HPDE6-E6E7 (cell line): ENCODE data around the gene ETS1.

ENCODE experiments used
- DNase-seq: peaks from one replicate; pipeline ENCODE4 v3.0.0; 2011; ENCODE audit warnings: missing footprints; ENCODE audit errors: extremely low spot score

ETS1 gene, protein sequence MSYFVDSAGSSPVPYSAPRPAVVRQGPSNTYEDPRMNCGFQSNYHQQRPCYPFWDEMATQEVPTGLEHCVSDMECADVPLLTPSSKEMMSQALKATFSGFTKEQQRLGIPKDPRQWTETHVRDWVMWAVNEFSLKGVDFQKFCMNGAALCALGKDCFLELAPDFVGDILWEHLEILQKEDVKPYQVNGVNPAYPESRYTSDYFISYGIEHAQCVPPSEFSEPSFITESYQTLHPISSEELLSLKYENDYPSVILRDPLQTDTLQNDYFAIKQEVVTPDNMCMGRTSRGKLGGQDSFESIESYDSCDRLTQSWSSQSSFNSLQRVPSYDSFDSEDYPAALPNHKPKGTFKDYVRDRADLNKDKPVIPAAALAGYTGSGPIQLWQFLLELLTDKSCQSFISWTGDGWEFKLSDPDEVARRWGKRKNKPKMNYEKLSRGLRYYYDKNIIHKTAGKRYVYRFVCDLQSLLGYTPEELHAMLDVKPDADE

DNA sequence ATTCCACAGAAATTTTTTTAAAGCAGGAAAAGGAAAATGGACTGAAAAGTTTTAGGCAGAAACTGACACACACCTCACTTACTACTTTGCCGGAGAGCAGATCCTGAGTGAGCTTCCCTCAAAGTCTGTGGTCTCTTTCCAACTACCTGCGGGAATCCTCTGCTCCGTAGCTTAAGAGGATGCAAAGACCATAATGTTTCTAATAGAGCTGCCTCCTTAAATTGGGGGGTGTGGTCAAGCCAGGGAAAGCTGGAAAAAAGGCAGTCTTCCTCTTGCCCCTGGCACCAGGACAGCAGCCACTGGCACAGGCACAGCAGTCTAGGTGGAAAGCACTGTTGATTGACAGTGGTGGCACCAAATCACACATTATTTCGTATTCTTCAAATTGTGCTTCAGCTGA, at the start of gene ETS1:
ETS1 (minus strand) TSS at position 144 of the 400 bp plus-strand sequence. CDS start 14,428 bp downstream, outside the sequence.
- peak; percentile 20 for DNase-seq

DNA sequence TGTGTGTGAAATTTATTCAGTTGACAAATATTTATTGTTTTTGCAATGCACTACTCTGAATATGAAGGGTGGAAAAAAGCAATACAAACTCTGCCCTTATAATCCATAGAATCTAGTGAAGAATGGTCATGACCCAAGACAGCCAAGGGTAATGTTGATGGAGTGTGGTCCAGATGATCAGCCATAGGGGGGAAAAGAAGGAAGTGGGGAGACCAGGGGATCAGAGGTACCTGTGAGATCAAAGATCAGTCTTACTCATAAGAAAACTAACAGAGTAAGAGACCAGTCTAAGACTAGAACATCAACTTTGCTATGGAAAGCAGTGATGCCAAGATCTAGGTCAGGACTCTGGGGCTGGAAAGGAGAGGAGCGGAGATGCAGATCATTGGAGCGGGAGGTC, 47.0 kb upstream of the ETS1 start:
- no peak for DNase-seq

DNA sequence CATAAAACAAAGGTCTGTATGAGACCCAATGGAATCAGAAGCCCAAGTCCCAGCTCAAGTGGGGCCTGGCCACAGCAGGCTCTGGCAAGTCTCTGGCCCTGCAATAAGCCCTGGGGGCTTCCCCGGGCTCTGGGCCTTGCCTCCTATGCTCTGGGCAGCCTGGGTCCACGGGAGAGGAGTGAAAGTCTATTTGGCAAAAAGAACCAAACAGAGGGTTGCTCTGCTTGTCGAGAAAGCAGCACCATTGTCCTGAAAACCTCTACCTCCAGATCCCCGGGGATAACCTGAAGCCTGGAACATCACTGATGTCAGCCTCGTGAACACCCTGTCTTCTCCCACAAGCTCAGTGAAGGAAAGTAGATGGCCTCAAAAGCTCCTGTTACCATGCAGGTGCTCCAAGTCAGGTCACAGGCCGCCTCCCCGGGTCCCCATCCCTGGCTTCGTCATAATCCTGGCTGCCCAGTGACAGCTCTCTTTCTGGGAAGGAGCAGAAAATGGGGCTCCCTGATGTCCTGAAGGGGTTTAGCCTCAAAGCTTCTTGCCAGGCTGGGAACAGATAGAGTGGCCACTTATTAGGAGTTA, 46.1 kb upstream of the ETS1 start:
- no peak for DNase-seq

DNA sequence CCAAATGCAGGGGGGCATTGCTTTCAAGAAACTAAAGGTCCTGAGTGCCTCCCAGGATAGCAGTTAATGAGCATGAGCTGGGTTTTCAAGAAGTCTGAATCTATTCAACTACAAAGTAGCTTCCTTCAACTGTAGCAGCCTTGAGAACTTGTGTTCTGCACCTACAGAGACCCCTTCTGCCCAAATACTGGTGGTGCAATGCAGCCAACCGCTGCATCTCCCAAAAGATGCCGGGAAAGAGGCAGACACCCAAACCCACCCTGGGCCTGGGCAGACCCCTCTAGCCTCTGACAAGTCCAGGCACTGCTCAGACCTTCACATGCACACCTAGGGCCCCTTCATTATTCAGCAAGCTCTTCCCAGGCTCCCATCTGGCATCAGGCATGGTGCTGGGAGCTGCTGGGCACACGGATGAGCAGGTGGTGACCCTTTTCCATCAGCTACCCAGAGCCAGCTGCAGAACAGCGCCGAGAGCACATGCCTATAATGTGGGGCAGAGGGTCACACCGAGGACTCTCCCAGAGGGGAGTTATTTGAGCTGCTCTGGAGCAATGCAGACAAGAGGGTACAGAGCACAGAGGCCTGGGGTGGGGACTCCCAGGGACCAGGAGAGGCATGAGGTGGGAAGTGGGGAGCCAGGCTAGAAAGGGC, 44.9 kb upstream of the ETS1 start:
- DNase-seq = no peak

DNA sequence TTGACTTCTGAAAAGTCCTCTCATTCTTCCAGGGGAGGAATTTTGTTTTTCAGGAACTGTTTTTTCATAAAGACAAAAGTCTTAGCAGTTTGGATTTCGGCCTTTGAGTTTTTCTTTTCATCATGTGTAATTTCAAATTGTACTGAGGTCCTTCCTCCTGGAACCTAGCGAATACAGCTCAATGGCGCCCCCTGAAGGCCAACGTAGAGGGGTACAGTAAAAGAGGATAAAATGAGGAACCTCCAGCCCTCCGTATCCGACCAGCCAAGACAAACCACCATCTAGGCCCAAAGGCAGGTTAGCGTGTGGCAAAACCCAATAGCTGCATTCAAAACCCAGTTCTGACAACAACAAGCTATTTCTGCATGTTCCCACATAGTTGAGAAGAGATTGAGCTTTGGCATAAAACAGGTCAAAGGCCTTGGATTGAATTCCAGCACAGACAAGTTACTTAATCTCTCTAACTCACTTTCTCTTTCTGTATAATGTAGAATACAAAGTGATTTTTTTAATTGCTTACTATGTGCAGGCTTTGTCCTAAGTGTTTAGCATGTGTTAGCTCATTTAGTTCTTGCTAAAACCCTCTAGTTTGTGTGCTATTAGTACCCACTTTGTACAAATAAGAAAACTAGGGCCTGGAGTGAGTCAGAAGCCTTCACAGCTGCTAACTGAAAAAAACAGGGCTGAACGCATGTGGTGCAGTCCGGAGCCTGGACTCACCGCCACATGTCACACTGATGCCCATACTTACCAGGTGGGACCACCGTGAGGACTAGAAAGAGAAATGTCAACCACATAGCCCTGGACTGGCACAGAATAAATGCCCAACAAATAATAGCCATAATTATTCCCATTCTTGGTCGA, 43.2 kb upstream of the ETS1 start:
- DNase-seq = peak; percentile 67

DNA sequence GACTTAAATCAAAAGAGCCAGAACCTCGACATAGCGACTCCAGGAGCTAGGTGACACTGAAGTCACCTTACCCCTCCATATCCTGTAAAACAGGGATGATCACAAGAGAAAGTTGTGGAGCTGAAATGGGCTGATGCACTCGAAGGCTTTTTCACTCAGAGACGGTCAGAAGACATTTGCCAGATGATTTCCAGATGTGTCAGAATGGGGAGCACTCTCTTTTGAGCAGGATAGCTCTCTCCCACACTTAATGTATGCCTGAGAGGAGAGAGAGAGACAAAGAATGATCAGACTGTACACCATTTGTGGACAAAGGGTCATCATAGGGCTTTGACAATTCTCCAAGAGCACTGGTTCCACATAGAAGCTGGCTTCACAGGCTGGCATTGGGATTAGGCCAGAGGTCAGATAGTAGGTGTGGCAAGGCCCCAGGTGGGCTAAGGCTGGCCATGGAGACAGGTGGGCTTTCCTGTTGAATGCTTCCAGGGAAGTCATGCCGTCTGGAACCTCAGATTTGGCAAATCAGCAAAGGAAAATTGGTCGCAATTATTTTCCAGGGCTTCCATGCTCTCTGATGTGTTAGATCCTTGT, 42.3 kb upstream of the ETS1 start:
- DNase-seq = no peak

DNA sequence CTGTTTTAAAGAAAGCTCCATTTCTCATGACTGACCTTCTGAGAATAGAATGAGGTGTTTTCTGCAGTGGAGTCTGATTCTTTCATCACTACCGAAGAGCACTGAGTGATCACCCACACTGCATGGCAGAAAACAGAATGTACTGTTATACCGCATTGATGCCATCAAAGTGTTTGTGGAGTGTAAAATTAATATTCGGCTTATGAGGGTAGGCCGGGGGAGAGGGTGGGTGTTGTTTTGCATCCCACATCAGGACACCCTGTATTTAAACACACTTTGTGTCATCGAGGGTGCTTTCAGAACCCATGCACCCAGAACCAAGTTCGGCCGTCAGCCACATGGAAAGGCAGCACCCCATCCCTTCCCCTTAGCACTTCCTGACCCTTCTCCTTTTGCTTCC, 41.3 kb upstream of the ETS1 start:
- DNase-seq = no peak

DNA sequence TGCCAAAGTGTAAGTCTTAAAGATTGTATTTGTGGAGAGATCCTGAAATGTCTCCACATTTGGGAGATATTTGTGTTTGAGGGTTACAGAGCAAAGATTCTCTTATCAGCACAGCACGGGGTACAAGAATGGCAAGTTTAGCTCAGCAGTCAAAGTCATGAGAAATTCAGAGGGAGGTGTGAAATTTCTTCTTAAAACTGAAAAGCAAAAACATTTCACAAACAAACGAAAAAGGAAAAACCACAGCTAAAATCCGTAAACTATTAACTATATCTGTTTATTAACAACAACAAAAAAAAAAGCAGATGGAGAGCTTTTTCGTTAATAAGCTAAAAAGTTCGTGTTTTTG, 40.9 kb upstream of the ETS1 start:
- no peak for DNase-seq

DNA sequence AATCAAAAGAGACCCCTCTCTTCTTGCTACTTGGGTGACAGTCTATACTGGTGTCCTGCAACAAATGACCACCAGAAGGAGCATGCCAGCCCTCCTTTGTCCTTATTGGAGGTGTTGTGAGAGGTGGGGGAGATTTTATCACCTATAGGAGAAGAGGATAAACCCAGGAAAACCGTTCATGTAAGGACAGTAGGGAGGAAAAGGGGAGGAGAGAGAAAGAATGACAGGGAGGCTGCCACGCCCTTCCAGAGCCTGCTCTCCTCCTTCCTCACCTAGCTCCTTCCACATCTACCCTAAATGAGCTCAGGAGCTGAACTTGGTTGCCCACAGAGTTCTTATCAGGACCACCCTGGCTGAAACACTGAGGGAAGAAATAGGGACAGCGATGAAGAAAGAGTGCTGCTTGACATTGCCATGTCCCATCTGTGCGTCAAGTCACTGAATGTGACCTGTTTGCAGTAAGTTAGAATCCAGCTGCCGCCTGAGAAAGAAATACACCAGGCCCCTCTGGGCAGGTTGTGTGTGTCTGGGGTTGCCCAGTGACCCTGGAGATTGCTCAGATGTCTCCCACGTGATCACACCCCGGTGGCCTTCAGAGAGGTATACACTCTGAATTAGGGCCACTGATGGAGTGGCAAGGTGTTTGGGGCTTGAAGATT, 40.4 kb upstream of the ETS1 start:
- no peak for DNase-seq

DNA sequence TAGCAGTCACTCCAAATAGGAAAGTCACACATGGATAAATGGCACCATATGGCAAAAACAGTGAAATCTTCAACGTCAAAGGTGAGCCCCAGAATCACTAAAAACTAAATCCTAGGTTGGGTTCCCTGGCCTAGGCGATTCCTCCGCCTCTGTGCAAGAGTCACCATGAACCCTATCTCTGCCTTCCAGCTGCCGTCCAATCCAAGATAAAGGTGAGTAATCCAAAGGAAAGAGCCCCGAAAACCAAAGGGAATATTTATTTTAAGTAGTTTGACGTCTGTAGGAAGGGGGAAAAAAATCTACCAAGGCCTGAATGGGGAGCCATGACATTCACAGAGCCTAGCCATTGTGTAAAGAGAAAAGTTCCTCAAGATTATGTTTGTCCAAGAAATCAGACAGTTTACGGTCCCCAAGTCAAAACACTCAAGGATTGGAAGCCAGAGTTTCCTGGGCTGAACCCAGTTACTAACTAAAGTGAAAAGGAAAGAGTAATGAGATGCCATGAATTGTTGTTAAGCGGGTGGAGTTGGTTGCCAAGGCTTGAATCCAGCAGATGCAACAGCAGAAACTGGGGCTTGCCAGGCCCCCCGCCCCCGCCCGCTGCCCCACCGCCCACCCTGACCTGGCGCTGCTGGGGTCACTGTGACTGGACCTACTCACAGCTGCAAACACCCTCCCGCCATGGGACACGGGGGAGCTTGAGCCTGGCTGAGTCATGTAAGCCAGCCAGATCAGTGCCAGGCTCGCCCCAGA, 39.7 kb upstream of the ETS1 start:
- no peak for DNase-seq

DNA sequence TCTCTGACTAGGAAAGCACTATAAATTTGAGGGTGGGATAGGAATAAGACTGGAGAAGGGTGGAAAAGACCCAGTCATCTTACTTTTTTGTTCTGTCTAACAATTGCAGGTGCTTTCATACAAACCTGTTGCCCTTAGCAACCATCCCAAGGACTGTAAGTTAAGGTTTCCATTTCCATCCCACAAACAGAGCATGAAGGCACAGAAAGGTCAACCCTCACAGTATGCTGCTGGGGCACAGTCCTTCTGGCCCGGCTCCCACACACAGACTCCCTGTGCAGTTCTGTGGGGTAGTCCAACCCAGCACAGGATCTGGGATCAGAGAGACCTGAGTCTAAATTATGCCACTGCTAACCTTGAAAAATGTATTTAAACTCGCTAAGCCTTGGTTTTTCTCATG, 38.4 kb upstream of the ETS1 start:
- DNase-seq = no peak

DNA sequence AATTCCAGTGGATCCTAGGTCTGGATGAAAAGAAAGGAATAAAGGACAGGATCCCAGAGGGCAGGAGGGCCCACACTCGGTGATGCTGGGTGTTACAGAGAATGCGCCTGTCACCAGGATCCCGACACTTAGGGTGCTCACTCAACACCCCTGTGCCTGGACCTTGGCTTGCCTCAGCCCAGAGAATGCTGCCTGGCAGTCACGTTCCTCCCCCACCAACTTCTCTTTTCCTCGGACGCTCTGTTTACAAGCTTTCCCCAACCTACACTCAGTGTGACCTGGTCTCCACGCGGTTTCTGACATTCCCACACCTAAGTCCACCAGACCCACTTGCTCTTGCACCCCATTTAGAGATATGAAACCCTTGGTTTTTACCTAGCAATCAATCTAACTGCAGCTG, 38.0 kb upstream of the ETS1 start:
- DNase-seq = no peak

DNA sequence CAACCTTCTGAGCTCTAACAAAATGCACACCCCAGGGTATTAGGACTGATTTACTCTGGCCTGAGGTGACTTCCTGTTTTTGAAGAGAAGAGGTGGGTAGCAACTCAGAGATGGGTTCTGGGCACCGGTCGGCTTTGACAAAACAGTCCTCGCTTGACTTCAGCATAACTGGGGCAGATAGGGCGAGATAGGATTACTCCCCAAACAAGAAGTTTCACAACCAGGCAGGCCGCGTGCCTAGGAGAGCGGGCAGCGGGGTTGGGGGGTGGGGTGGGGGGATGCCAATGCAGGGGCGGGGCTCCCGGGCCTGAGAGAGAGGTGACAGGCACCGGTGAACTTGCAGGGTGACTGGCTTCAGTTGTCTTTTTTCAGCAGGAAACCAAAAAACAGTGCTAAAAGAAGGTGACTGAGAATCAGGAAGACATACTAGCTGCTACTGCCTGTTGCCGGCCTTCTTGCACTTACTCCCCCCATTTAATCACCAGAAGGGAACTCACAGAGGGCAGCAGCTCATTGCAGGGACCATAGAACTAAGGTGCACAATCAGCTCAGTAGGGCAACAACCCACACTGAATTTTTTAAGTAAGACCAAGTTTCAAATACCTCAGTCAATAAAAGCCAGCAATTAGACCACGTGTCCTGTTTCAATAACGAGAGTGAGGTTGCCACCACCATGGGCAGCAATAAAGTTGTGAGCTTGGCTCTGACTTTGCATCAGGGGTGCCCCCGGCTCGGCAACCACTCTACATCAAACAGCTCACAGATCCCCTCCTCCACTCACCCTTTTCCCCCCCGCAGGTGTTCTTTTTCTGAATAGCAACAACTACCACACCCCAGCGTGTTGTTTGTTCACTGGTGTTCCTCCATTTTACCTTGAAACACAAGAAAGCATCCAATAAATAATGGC, 37.2 kb upstream of the ETS1 start:
- DNase-seq = no peak

DNA sequence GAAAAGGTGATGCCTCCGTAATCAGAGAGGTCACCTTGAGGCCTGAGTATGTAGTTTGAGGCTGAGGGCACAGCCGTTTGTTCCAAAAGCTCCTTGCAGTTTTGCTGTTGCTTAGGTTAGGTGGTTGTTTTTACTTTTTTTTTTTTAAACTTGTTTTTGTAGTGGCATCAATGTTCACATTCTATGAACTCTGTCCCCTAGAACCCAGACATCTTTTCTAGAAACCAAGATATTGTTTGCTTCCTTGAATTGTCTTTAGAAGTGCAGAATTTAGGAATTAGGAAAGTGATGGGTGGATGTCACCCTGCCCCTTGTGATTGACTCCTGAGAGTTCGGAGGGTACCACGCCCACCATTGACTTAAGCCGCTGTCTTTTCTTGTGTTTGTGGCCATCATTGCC, 35.7 kb upstream of the ETS1 start:
- no peak for DNase-seq

DNA sequence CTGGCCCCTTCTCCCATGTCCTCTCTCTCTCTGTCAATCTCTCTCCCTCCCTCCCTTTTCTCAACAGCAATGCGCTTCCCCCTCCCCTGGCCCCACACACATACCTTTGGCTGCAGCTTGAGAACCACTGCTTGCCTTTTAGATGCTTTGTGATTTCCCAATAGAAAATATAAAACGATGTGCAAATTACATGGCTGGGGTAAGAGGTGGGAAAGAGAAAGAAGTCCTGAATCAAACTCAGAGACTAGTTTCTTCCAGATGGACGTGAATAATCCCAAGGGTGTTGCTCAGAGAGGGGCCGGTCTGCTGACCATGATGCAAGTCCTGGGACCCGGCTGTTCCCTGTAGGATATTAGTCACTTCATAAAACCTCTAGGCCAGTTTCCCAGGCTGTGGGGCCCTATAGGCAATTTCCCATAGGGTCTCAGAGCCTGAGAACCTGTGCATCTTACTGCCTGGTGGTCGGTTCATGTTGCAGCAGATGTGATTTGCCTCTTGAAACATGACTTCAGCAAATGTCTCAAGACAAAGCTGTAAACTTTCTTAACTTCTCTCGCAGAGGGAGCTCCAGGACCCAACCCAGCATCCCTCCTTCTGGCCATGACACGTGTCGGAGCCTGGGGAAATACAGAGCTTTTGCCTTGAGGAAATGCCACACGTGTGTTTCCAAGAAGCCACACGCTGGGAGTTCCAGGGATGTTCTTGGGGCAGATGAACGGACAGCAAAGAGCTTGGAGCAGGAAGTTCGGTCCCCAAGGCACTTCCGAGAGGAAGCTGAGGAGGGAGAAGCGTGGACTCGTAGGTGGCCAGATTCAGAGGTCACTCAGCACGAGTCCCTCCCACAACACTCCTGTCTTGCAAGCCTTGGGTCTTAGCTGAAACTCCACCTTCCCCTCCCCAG, 34.5 kb upstream of the ETS1 start:
- DNase-seq = no peak

DNA sequence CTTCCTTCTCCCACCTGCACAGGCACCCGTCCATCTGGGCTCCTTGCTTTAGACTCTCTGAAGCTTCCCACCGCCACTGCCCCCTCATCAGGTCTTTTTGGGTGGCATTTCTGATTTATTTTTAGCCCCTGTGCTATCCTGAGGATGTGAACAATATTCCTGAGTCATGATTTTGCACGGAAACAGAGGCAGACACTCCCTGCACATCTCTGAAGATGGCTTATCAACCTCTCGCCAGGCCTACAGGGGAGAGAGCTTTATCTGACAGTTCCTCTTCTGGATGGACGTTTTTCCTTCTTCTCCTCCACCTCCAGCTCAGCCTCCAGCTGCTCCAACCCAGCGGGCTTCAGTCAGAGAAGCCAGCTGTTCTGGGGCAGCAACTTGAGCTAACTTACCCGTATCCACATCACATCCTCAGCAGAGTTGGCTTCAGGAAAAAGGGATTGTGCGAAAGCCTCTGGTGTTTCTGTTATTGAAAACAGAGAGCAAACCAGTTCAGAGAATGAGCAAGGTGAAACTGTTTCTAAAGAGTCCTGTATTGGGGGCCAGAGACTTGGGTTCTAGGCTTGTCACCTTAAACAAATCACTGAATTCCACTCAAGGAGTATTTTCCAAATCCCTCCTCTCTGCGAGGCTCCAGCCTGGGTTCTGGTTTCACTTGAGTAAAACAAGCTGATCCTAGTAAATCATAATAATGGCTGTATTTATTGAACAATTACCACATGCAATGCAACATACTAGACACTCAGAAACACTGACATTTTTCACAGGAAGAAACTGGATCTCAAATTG, 33.1 kb upstream of the ETS1 start:
- no peak for DNase-seq

DNA sequence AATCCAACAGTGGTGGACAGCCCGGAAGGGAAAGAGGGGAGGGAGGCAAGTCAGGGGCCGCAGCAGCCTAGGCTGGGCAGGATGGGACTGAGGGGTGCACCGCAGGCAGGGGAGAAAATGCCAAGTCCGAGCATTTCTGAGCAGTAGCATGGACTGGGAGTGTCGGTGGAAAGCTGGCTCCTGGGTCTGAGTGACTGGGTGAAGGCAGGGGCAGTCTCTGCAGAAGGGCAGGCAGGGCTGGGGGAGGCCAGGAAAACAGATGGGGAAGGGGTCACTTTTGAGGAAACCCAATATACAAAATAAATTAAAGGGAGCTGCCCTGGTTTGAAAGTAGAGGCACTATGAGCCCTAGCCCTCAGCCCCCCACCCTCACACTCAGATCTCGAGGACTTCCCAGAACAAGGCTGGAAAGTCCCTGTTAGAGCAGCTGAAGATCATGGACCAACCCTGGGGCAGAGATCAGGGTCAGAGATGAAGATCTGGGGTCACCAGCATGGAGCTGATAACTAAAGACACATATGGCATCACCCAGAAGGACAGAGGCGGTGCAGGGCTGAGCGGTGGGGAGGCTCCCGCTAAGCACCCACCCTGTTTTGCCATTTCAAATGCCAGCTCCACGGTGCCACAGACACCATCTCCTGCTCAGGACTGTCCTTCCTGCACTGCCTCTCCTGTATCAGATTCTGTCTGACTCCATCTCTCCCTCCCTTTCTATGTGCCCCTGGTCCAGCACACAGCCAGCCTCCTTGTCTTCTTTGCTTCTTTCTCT, 32.4 kb upstream of the ETS1 start:
- no peak for DNase-seq
